HEK293T (cell line): ENCODE data around the gene IFT27.

ENCODE experiments used
- ARNT ChIP-seq: fragments of 450-650 bp; IDR thresholded peaks from 2 replicates; pipeline ENCODE4 v1.6.1; 2017; ENCODE audit warnings: mild to moderate bottlenecking
- BHLHE40 ChIP-seq: fragments of 450-650 bp; IDR thresholded peaks from 2 replicates; pipeline ENCODE4 v1.6.1; 2016; ENCODE audit warnings: mild to moderate bottlenecking, moderate library complexity, borderline replicate concordance
- CTBP1 ChIP-seq: fragments of 450-650 bp; IDR thresholded peaks from 2 replicates; pipeline ENCODE4 v1.6.1; 2016; ENCODE audit warnings: borderline replicate concordance
- ELF4 ChIP-seq: fragments of 450-650 bp; IDR thresholded peaks from 2 replicates; pipeline ENCODE4 v1.6.1; 2017; ENCODE audit warnings: antibody characterized with exemption
- HDGF ChIP-seq: fragments of 450-650 bp; IDR thresholded peaks from 2 replicates; pipeline ENCODE4 v1.6.1; 2017; ENCODE audit warnings: antibody characterized with exemption, borderline replicate concordance
- NFRKB ChIP-seq: fragments of 450-650 bp; IDR thresholded peaks from 2 replicates; pipeline ENCODE4 v1.6.1; 2016; ENCODE audit warnings: mild to moderate bottlenecking, moderate library complexity
- SP1 ChIP-seq: fragments of 450-650 bp; IDR thresholded peaks from 2 replicates; pipeline ENCODE4 v1.6.1; 2017
- SUZ12 ChIP-seq: fragments of 450-650 bp; IDR thresholded peaks from 2 replicates; pipeline ENCODE4 v1.6.1; 2016; ENCODE audit warnings: mild to moderate bottlenecking
- TARDBP ChIP-seq: fragments of 450-650 bp; IDR thresholded peaks from 2 replicates; pipeline ENCODE4 v1.6.1; 2016
- ZNF384 ChIP-seq: fragments of 450-650 bp; IDR thresholded peaks from 2 replicates; pipeline ENCODE4 v1.6.1; 2016
- TF ChIP-seq, protein P1 (sequence below): fragments of 450-650 bp; IDR thresholded peaks from 2 replicates; pipeline ENCODE4 v1.6.1; 2016

DNA sequence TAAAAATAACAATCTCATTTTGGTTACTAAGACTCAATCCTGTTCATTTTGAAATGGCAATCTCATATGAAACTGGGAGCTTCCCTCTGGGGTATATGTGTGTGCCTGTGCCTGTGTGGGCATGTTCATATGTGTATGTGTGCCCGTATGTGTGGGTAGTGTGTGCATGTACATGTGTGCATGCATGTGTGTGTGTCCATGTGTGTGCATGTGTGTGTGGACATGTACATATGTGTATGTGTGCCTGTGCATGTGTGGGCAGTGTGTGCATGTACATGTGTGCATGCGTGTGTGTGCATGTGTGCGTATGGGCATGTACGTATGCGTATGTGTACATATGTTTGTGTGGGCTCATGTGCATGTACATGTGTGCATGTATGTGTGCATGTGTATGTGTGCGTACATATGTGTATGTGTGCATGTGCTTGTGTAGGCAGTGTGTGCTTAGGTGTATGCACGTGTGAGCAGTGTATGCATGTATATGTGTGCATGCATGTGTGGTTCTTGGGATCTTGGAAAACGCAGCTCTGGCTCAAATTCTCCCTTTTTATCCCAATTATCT, 47.9 kb downstream of the IFT27 start:
- no peak for TF ChIP-seq ZNF384
- TF ChIP-seq CTBP1, result no peak
- TF ChIP-seq, protein P1, sequence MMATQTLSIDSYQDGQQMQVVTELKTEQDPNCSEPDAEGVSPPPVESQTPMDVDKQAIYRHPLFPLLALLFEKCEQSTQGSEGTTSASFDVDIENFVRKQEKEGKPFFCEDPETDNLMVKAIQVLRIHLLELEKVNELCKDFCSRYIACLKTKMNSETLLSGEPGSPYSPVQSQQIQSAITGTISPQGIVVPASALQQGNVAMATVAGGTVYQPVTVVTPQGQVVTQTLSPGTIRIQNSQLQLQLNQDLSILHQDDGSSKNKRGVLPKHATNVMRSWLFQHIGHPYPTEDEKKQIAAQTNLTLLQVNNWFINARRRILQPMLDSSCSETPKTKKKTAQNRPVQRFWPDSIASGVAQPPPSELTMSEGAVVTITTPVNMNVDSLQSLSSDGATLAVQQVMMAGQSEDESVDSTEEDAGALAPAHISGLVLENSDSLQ, result no peak
- no peak for TF ChIP-seq HDGF
- TF ChIP-seq ELF4, result no peak
- no peak for TF ChIP-seq SP1
- TF ChIP-seq NFRKB, result no peak
- no peak for TF ChIP-seq SUZ12
- TF ChIP-seq BHLHE40, result no peak
- TF ChIP-seq TARDBP, result no peak
- TF ChIP-seq ARNT, result no peak
